ENCODE results near the gene CYB5B. TPM values are rescaled to one million over a fixed set of nuclear protein-coding genes. Genes with fewer than 3 reads are reported as not detected.
A peak's percentile ranks its signal among the peaks of the same experiment; 100 is the strongest.
"Not testable (repeated sequence)": the region's sequence is repeated elsewhere in the genome, so short reads cannot be mapped to it uniquely, and the experiment has no call there.

CYB5B gene
- total and polyA plus RNA-seq, 4 donors: 38.7 to 86.3 (median 45.8) TPM

GRCh38 chr16:69440250-69440649 is 15.8 kb downstream of the CYB5B start:
- no peak for DNase-seq (ENCODE audit: low spot score)
- no peak for TF ChIP-seq ATF3 (IDR thresholded peaks at IDR 0.05)
- Histone ChIP-seq H3K4me3 (ENCODE audit: low read depth in 1 of 3, low read length in 3 of 3) (no peak overlapping the region), H3K27ac (ENCODE audit: low read depth in 1 of 2, low read length in 2 of 2) (no peak overlapping the region), H3K36me3 (ENCODE audit: control insufficient read depth in 4 of 4, insufficient read depth in 3 of 4, low read depth in 1 of 4, low read length in 3 of 4) (peaks cover 0 to 2% (median 0%) of the 10 kb centered on the region in 4 donors), H3K27me3 (ENCODE audit: control insufficient read depth in 4 of 4, insufficient read depth in 4 of 4, low read length in 3 of 4) (no peaks in the 10 kb centered on the region), H3K9me3 (ENCODE audit: control insufficient read depth in 4 of 4, low read length in 3 of 4) (no peaks in the 10 kb centered on the region), H3K9ac (ENCODE audit: low read depth in 1 of 2, low read length in 2 of 2) (no peak overlapping the region), H3K4me1 (ENCODE audit: control insufficient read depth in 4 of 4, insufficient read depth in 4 of 4, low read length in 3 of 4) (peaks cover 7 to 27% (median 18%) of the 10 kb centered on the region in 4 donors)
- 49% methylated on average over 1 of the region's 1 CpG for WGBS

GRCh38 chr16:69441030-69441429 is 16.6 kb downstream of the CYB5B start:
- H3K27ac ChIP-seq (ENCODE audit: low read depth in 1 of 2, low read length in 2 of 2); H3K9ac ChIP-seq (ENCODE audit: low read depth in 1 of 2, low read length in 2 of 2); H3K36me3 ChIP-seq (ENCODE audit: control insufficient read depth in 4 of 4, insufficient read depth in 3 of 4, low read depth in 1 of 4, low read length in 3 of 4); H3K9me3 ChIP-seq (ENCODE audit: control insufficient read depth in 4 of 4, low read length in 3 of 4); DNase-seq (ENCODE audit: low spot score); H3K4me3 ChIP-seq (ENCODE audit: low read depth in 1 of 3, low read length in 3 of 3); H3K27me3 ChIP-seq (ENCODE audit: control insufficient read depth in 4 of 4, insufficient read depth in 4 of 4, low read length in 3 of 4): not testable (repeated sequence)
- H3K4me1 ChIP-seq (ENCODE audit: control insufficient read depth in 4 of 4, insufficient read depth in 4 of 4, low read length in 3 of 4): peaks cover 5 to 26% (median 17%) of the 10 kb centered on the region in 4 donors
- WGBS: 98% methylated on average over 7 of the region's 7 CpGs

GRCh38 chr16:69443927-69444631 is 19.7 kb downstream of the CYB5B start:
- H3K36me3 ChIP-seq (ENCODE audit: control insufficient read depth in 4 of 4, insufficient read depth in 3 of 4, low read depth in 1 of 4, low read length in 3 of 4): peaks cover 0 to 2% (median 0%) of the 10 kb centered on the region in 4 donors
- 52% methylated on average over 12 of the region's 12 CpGs for WGBS
- peak overlapping the region; percentile 44 to 91 for H3K9ac ChIP-seq (ENCODE audit: low read depth in 1 of 2, low read length in 2 of 2)
- no peak for TF ChIP-seq REST (IDR thresholded peaks at IDR 0.05)
- no peak for TF ChIP-seq RXRA (IDR thresholded peaks at IDR 0.05)
- no peak for TF ChIP-seq GABPA (IDR thresholded peaks at IDR 0.05 in 1 of 2, conservative IDR thresholded peaks at IDR 0.05 in 1 of 2)
- TF ChIP-seq JUND (IDR thresholded peaks at IDR 0.05): no peak
- no peak for TF ChIP-seq SP1 (IDR thresholded peaks at IDR 0.05)
- no peak for TF ChIP-seq YY1 (IDR thresholded peaks at IDR 0.05)
- no peak for TF ChIP-seq ATF3 (IDR thresholded peaks at IDR 0.05)
- no peak for TF ChIP-seq CTCF (IDR thresholded peaks at IDR 0.05; ENCODE audit: low read depth, low read length, missing input control)
- no peak for TF ChIP-seq EGR1 (IDR thresholded peaks at IDR 0.05; ENCODE audit: low read depth in 2 of 2)
- TF ChIP-seq HNF4A (conservative IDR thresholded peaks at IDR 0.05): no peak
- TF ChIP-seq NR2F2 (IDR thresholded peaks at IDR 0.05): no peak
- no peak for TF ChIP-seq HNF4G (IDR thresholded peaks at IDR 0.05)
- no peak for TF ChIP-seq FOXA2 (IDR thresholded peaks at IDR 0.05)
- TF ChIP-seq ZBTB33 (IDR thresholded peaks at IDR 0.05): no peak
- TF ChIP-seq MAX (IDR thresholded peaks at IDR 0.05): no peak
- no peak for TF ChIP-seq RAD21 (IDR thresholded peaks at IDR 0.05)
- no peak for TF ChIP-seq FOXA1 (IDR thresholded peaks at IDR 0.05)
- H3K27ac ChIP-seq (ENCODE audit: low read depth in 1 of 2, low read length in 2 of 2): peak overlapping the region; percentile 64 to 76
- peak overlapping the region; percentile 0 to 42 (median 18) for H3K4me3 ChIP-seq (ENCODE audit: low read depth in 1 of 3, low read length in 3 of 3)
- peak; percentile 38 for DNase-seq (ENCODE audit: low spot score)
- H3K9me3 ChIP-seq (ENCODE audit: control insufficient read depth in 4 of 4, low read length in 3 of 4): no peaks in the 10 kb centered on the region
- H3K4me1 ChIP-seq (ENCODE audit: control insufficient read depth in 4 of 4, insufficient read depth in 4 of 4, low read length in 3 of 4): peaks cover 1 to 34% (median 21%) of the 10 kb centered on the region in 4 donors
- H3K27me3 ChIP-seq (ENCODE audit: control insufficient read depth in 4 of 4, insufficient read depth in 4 of 4, low read length in 3 of 4): no peaks in the 10 kb centered on the region

Measured in liver (tissue), 9 donors.